ENCODE results near the gene EDA. TPM values are rescaled to one million over a fixed set of nuclear protein-coding genes. Genes with fewer than 3 reads are reported as not detected.

Gene EDA
- total RNA-seq, 2 donors from 2014 or later, result 4.0 to 4.7 TPM

- H3K27ac ChIP-seq, result no peak overlapping the region
- no peak for ATAC-seq
- 82 to 86% methylated on average over 2 of the region's 2 CpGs for WGBS, 2 donors
These were observed 14.2 kb downstream of the EDA start for GRCh38 chrX:69630147-69630546.

DNA sequence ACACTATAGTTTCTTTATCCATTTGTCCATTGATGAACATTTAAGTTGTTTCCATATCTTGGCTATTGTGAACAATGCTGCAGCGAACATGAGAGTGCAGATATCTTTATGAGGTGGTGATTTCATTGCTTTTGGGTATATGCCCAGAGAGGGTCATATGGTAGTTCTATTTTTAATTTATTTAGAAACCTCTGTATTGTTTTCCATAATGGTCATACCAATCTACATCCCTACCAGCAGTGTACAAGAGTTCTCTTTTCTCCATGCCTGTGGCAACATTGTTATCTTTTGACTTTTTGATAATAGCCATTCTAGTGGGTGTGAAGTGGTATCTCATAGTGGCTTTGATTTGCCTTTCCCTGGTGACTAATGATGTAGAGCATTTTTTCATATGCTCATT lies 48.8 kb downstream of the EDA start:
- ATAC-seq, result no peak
- Histone ChIP-seq H3K36me3 (replicated peaks in 1 of 2; ENCODE audit: insufficient read depth in 1 of 2, low read depth in 2 of 2) (no peaks in the 10 kb centered on the region), H3K4me3 (no peak overlapping the region), H3K4me1 (no peaks in the 10 kb centered on the region), H3K27me3 (no peaks in the 10 kb centered on the region), H3K9me3 (no peaks in the 10 kb centered on the region), H3K27ac (no peak overlapping the region)
- TF ChIP-seq POLR2A (IDR thresholded peaks at IDR 0.05) (no peak), CTCF (IDR thresholded peaks at IDR 0.05) (no peak)
- no peak for DNase-seq
- 83 to 92% methylated on average over 1 of the region's 1 CpG for WGBS, 2 donors
- intact Hi-C loops (cut with DNase I), result no loop called here

More at GRCh38 chrX:69630147-69630546, 14.2 kb downstream of the EDA start:
- intact Hi-C loops (cut with DNase I), result no loop called here
- no peak for DNase-seq
- no peaks in the 10 kb centered on the region for H3K9me3 ChIP-seq
- TF ChIP-seq CTCF (IDR thresholded peaks at IDR 0.05), result no peak
- no peak for TF ChIP-seq POLR2A (IDR thresholded peaks at IDR 0.05)
- H3K27me3 ChIP-seq, result no peaks in the 10 kb centered on the region
- H3K4me1 ChIP-seq, result no peaks in the 10 kb centered on the region
- no peak overlapping the region for H3K4me3 ChIP-seq
- no peaks in the 10 kb centered on the region for H3K36me3 ChIP-seq (replicated peaks in 1 of 2; ENCODE audit: insufficient read depth in 1 of 2, low read depth in 2 of 2)

GRCh38 chrX:69670001-69670555 lies 54.2 kb downstream of the EDA start:
- no peaks in the 10 kb centered on the region for H3K9me3 ChIP-seq
- H3K36me3 ChIP-seq (replicated peaks in 1 of 2; ENCODE audit: insufficient read depth in 1 of 2, low read depth in 2 of 2), result no peaks in the 10 kb centered on the region
- no peak overlapping the region for H3K4me3 ChIP-seq
- intact Hi-C loops (cut with DNase I), result no loop called here
- no peak for DNase-seq
- WGBS, 2 donors, result 95 to 100% methylated on average over 2 of the region's 2 CpGs
- TF ChIP-seq POLR2A (IDR thresholded peaks at IDR 0.05) (no peak), CTCF (IDR thresholded peaks at IDR 0.05) (no peak)
- H3K27ac ChIP-seq, result no peak overlapping the region
- ATAC-seq, result no peak
- no peaks in the 10 kb centered on the region for H3K4me1 ChIP-seq
- no peaks in the 10 kb centered on the region for H3K27me3 ChIP-seq

- Histone ChIP-seq H3K9me3 (no peaks in the 10 kb centered on the region), H3K36me3 (replicated peaks in 1 of 2; ENCODE audit: insufficient read depth in 1 of 2, low read depth in 2 of 2) (no peaks in the 10 kb centered on the region), H3K27ac (no peak overlapping the region), H3K27me3 (no peaks in the 10 kb centered on the region), H3K4me1 (no peaks in the 10 kb centered on the region), H3K4me3 (no peak overlapping the region)
- no peak for DNase-seq
- intact Hi-C loops (cut with DNase I), result no loop called here
- TF ChIP-seq POLR2A (IDR thresholded peaks at IDR 0.05) (no peak), CTCF (IDR thresholded peaks at IDR 0.05) (no peak)
- ATAC-seq, result no peak
These were observed 59.0 kb downstream of the EDA start for GRCh38 chrX:69674891-69675290.

DNA sequence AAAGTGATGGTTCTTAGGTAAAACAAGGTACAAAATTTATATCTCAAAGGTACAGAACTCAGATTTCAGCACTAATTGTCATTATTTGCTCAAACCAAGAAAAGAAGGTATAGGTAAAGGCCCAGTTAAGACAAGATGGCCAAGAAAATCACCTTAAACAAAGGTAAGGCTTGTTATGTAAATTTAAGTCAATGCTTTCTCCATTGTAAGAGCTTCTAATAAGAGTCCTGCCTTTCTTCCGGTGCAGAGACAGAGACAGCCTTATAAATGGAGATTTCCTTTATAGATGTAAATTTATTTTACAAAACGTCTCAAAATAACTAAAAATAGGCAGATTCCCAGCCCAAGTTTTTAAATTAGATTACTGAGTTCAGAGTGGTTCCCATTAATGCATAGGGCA lies 89.9 kb downstream of the EDA start:
- ATAC-seq (no peak), DNase-seq (no peak)
- Histone ChIP-seq H3K9me3 (no peaks in the 10 kb centered on the region), H3K36me3 (replicated peaks in 1 of 2; ENCODE audit: insufficient read depth in 1 of 2, low read depth in 2 of 2) (no peaks in the 10 kb centered on the region), H3K27ac (no peak overlapping the region), H3K4me1 (no peaks in the 10 kb centered on the region), H3K27me3 (no peaks in the 10 kb centered on the region), H3K4me3 (no peak overlapping the region)
- 68 to 85% methylated on average over 2 of the region's 2 CpGs for WGBS, 2 donors
- TF ChIP-seq POLR2A (IDR thresholded peaks at IDR 0.05) (no peak), CTCF (IDR thresholded peaks at IDR 0.05) (no peak)
- intact Hi-C loops (cut with DNase I), result no loop called here

All from body of pancreas (tissue), 4 donors.